Gastrocnemius medialis (tissue), 4 donors: Measurements from ENCODE around the gene ROR2. TPM values are rescaled to one million over a fixed set of nuclear protein-coding genes. Genes with fewer than 3 reads are reported as not detected.

Experiments
- ATAC-seq, 2 donors: fragments of 150-250 bp; one replicate each; pipeline ENCODE4 v1.9.1; 2016
- DNase-seq, 2 donors: peaks; one replicate each; pipeline ENCODE4 v3.0.0-alpha.2; 2019
- H3K27ac ChIP-seq, 4 donors: fragments of 200-600 bp; sonication (generic); 1 replicate in 1 of 4; 2 replicates in 3 of 4; pipeline ENCODE4 v1.5.1; 2016 to 2018; ENCODE audit warnings: mild to moderate bottlenecking in 2 of 4, moderate library complexity in 1 of 4
- H3K27me3 ChIP-seq, 3 donors: fragments of 200-600 bp; sonication (generic) in 2 of 3; 1 replicate in 1 of 3; 2 replicates in 2 of 3; pipeline versions ENCODE4 v1.5.1 to v1.6.0; 2016 to 2019; ENCODE audit warnings: mild to moderate bottlenecking in 1 of 3, moderate library complexity in 1 of 3
- H3K36me3 ChIP-seq, 2 donors: fragments of 200-600 bp; sonication (generic) in 1 of 2; one replicate each; pipeline ENCODE4 v1.5.1; 2017 to 2018
- H3K4me1 ChIP-seq, 2 donors: fragments of 200-600 bp; sonication (generic) in 1 of 2; one replicate each; pipeline ENCODE4 v1.5.1; 2016 to 2017; ENCODE audit warnings: mild to moderate bottlenecking in 2 of 2
- H3K4me3 ChIP-seq, 4 donors: fragments of 200-600 bp; sonication (generic) in 3 of 4; 1 replicate in 1 of 4; 2 replicates in 3 of 4; pipeline ENCODE4 v1.5.1; 2016 to 2019; ENCODE audit warnings: mild to moderate bottlenecking in 2 of 4
- H3K9me3 ChIP-seq, 3 donors: fragments of 200-600 bp; sonication (generic) in 2 of 3; 1 replicate in 1 of 3; 2 replicates in 2 of 3; pipeline ENCODE4 v1.5.1; 2016 to 2019
- POLR2A ChIP-seq, 2 donors: fragments of 450-650 bp; IDR thresholded peaks; one replicate each; pipeline ENCODE4 v1.6.1; 2017; ENCODE audit warnings: antibody characterized with exemption in 2 of 2, mild to moderate bottlenecking in 2 of 2, moderate library complexity in 2 of 2
- in situ Hi-C, 4 donors: fragments of 200-750 bp; cut with MboI; loops; one replicate each; pipeline versions ENCODE4 v1.15.0 to v1.8.0; 2017; ENCODE audit warnings: low sequenced_read_pairs in 4 of 4
- intact Hi-C: fragments of 100-400 bp; cut with DNase I; formaldehyde crosslinking; loops from one replicate; pipeline ENCODE4 v1.15.1; 2023; ENCODE audit warnings: low total_unique reads
- total RNA-seq, 4 donors: library from RNA; depleted of rRNA; stranded (reverse); fragments of >200 nt; gene quantifications; one replicate each; pipeline versions ENCODE4 v1.1.0 to v1.2.3, GENCODE V29; 2016
- TF ChIP-seq, protein P1 (sequence below), 5 experiments: fragments of 450-650 bp in 3 of 5; fragments of 200-600 bp in 2 of 5; sonication (generic) in 2 of 5; IDR thresholded peaks in 4 of 5; conservative IDR thresholded peaks in 1 of 5; 1 replicate in 4 of 5; 2 replicates in 1 of 5; pipeline ENCODE4 v1.5.1; 2016 to 2019; ENCODE audit warnings: antibody characterized with exemption in 5 of 5, mild to moderate bottlenecking in 3 of 5, moderate library complexity in 3 of 5

Gene ROR2
- total RNA-seq, 4 donors from 2014 or later, result 0.15 to 1.2 (median 0.61) TPM

- Histone ChIP-seq H3K27me3 (peaks cover 7 to 13% (median 13%) of the 10 kb centered on the region in 3 donors), H3K27ac (no peak overlapping the region), H3K36me3 (no peaks in the 10 kb centered on the region), H3K4me3 (no peak overlapping the region), H3K4me1 (peaks cover 0 to 3% of the 10 kb centered on the region in 2 donors), H3K9me3 (no peaks in the 10 kb centered on the region)
- DNase-seq (no peak), ATAC-seq (no peak)
- TF ChIP-seq, protein P1, sequence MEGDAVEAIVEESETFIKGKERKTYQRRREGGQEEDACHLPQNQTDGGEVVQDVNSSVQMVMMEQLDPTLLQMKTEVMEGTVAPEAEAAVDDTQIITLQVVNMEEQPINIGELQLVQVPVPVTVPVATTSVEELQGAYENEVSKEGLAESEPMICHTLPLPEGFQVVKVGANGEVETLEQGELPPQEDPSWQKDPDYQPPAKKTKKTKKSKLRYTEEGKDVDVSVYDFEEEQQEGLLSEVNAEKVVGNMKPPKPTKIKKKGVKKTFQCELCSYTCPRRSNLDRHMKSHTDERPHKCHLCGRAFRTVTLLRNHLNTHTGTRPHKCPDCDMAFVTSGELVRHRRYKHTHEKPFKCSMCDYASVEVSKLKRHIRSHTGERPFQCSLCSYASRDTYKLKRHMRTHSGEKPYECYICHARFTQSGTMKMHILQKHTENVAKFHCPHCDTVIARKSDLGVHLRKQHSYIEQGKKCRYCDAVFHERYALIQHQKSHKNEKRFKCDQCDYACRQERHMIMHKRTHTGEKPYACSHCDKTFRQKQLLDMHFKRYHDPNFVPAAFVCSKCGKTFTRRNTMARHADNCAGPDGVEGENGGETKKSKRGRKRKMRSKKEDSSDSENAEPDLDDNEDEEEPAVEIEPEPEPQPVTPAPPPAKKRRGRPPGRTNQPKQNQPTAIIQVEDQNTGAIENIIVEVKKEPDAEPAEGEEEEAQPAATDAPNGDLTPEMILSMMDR (IDR thresholded peaks at IDR 0.05 in 4 of 5, conservative IDR thresholded peaks at IDR 0.05 in 1 of 5), result no peak
- no peak for TF ChIP-seq POLR2A (IDR thresholded peaks at IDR 0.05)
- in situ Hi-C loops (no loop called here), intact Hi-C loops (no loop called here)
Measured at GRCh38 chr9:91840469-91840868, 109.6 kb downstream of the ROR2 start.

DNA sequence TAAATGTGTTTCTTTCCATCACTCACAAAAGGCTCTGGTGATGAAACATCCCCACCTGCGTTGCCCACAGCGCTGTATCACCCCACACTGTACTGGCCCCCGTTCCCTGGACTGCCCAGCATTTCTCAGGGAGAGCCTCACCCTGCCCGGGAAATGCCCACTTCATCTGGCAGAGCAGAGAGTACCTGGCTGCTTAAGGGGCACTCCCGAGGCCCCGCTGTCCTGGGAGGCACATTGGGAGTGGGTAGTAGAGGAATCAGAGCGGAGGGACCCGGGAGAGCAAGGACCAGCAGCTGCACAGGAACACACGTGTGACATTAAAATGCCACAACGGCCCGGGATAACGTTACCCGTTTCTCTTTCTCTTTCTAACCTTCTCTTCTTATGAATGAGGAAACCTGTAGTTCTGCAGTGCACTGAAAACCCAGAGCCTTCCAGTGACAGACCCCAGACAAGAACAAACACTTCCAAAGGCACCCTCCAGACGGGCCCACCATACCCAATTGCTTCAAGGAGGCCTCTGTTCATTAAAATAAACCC lies 110.0 kb downstream of the ROR2 start:
- peaks cover 7 to 13% (median 13%) of the 10 kb centered on the region in 3 donors for H3K27me3 ChIP-seq
- ATAC-seq, result no peak
- in situ Hi-C loops, result no loop called here
- no peaks in the 10 kb centered on the region for H3K9me3 ChIP-seq
- H3K4me3 ChIP-seq, result no peak overlapping the region
- no peak for DNase-seq
- no peak overlapping the region for H3K27ac ChIP-seq
- no peaks in the 10 kb centered on the region for H3K36me3 ChIP-seq
- peaks cover 0 to 3% of the 10 kb centered on the region in 2 donors for H3K4me1 ChIP-seq
- intact Hi-C loops, result no loop called here
- TF ChIP-seq, protein P1 (IDR thresholded peaks at IDR 0.05 in 4 of 5, conservative IDR thresholded peaks at IDR 0.05 in 1 of 5), result no peak
- TF ChIP-seq POLR2A (IDR thresholded peaks at IDR 0.05), result no peak

DNA sequence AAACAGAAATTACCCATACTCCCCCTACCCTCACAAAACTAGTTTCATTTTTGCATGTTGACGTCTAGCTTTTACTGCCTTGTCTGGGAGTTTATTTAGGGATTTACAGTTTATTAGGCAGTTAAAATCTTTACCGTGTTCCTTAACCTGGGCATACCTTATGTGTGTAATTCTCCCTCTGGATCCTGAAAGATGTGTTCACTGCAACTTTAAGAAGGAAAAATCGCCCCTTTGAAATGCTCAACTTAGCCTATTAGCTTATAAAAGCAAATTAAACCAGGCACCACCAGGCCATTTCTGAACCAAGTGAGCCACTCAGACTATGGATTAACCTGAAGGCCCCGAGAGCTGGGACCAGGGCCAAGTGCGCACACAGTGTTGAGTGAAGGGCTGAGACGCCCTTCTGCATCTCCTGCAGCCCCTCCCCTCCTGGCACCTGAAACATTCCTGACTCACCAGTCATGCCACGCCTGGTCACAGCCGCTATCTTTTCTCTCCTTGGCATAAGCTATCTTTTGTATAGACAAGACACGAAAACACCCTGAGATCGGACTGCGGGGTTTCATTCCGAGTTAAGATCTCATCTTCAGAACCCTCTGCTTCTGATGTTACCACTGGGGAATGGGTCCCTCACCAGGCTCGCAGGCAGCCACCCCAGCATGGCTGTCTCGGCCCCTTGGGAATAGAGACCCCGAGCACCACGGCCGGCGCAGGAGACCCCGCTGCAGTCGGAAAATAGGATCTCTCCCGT lies 111.9 kb downstream of the ROR2 start:
- peaks cover 0 to 3% of the 10 kb centered on the region in 2 donors for H3K4me1 ChIP-seq
- no peaks in the 10 kb centered on the region for H3K36me3 ChIP-seq
- H3K27me3 ChIP-seq, result peaks cover 9 to 13% (median 13%) of the 10 kb centered on the region in 3 donors
- intact Hi-C loops (no loop called here), in situ Hi-C loops (no loop called here)
- peak overlapping the region in 2 of 4 donors; percentile 9 to 11 for H3K4me3 ChIP-seq
- TF ChIP-seq POLR2A (IDR thresholded peaks at IDR 0.05), result no peak
- TF ChIP-seq, protein P1 (IDR thresholded peaks at IDR 0.05 in 4 of 5, conservative IDR thresholded peaks at IDR 0.05 in 1 of 5), result no peak
- H3K9me3 ChIP-seq, result no peaks in the 10 kb centered on the region
- ATAC-seq (no peak), DNase-seq (no peak)
- H3K27ac ChIP-seq, result no peak overlapping the region

- intact Hi-C loops (no loop called here), in situ Hi-C loops (no loop called here)
- TF ChIP-seq, protein P1 (IDR thresholded peaks at IDR 0.05 in 4 of 5, conservative IDR thresholded peaks at IDR 0.05 in 1 of 5), result no peak
- no peak for TF ChIP-seq POLR2A (IDR thresholded peaks at IDR 0.05)
- Histone ChIP-seq H3K27ac (no peak overlapping the region), H3K4me1 (peaks cover 0 to 3% of the 10 kb centered on the region in 2 donors), H3K36me3 (no peaks in the 10 kb centered on the region), H3K27me3 (peaks cover 9 to 13% (median 13%) of the 10 kb centered on the region in 3 donors), H3K9me3 (no peaks in the 10 kb centered on the region), H3K4me3 (no peak overlapping the region)
- DNase-seq (no peak), ATAC-seq (no peak)
Measured at GRCh38 chr9:91836515-91836914, 113.5 kb downstream of the ROR2 start.
